GM12878 (cell line): ENCODE data around the gene R3HDM2. TPM values are rescaled to one million over a fixed set of nuclear protein-coding genes. Genes with fewer than 3 reads are reported as not detected.

Experiments
- ATAC-seq: fragments of 200-7000 bp; cut with Tn5 transposase; 3 replicates; pipeline ENCODE4 v1.9.1; 2020; ENCODE audit warnings: mild to moderate bottlenecking, moderate library complexity
- BruUV-seq: library from RNA; stranded (reverse); fragments of 400-500 nt; replicated peaks from 2 replicates; lab custom pipeline; 2021; lab: Mats Ljungman, UMichigan
- CTCF ChIA-PET: fragments of 300-600 bp; sonication (Branson Sonifier 250); formaldehyde crosslinking; extraction: SDS; loops from one replicate; lab custom pipeline; 2021; ENCODE audit warnings: inconsistent platforms; lab: Yijun Ruan, JAX
- POLR2A ChIA-PET: fragments of 350-600 bp; formaldehyde crosslinking; extraction: SDS; loops from one replicate; lab custom pipeline; 2021; ENCODE audit warnings: inconsistent platforms; lab: Charles Lee
- RAD21 ChIA-PET: fragments of 300-600 bp; sonication (Branson Sonifier 250); formaldehyde crosslinking; loops from one replicate; lab custom pipeline; 2023; ENCODE audit warnings: antibody characterized with exemption; ENCODE audit not compliant: unreplicated experiment; lab: Charles Lee
- SMC1A ChIA-PET: fragments of 300-600 bp; sonication (Branson Sonifier 250); formaldehyde crosslinking; loops from one replicate; lab custom pipeline; 2023; ENCODE audit not compliant: unreplicated experiment, uncharacterized antibody; lab: Charles Lee
- DNase-seq: peaks from one replicate; pipeline ENCODE4 v3.0.0-alpha.2; 2011; ENCODE audit warnings: low read depth, low spot score
- FAIRE-seq: peaks from 3 replicates; lab custom pipeline; 2011; peaks lifted over from hg19 to GRCh38; lab: Jason Lieb, UNC
- H2AFZ ChIP-seq: 2 replicates; pipeline ENCODE4 v1.6.0; 2011; ENCODE audit warnings: low read depth, low read length, control low read depth; ENCODE audit not compliant: control insufficient read depth
- H3K27ac ChIP-seq: 2 replicates; pipeline ENCODE4 v1.5.1; 2011; ENCODE audit warnings: control low read depth; ENCODE audit not compliant: control insufficient read depth, insufficient read depth
- H3K27me3 ChIP-seq, 2 experiments: replicated peaks in 1 of 2; 2 replicates each; pipeline versions ENCODE4 v1.6.0 to v1.6.1; 2011; ENCODE audit warnings: low read length in 1 of 2; ENCODE audit not compliant: control insufficient read depth in 2 of 2, insufficient read depth in 2 of 2
- H3K36me3 ChIP-seq, 2 experiments: 2 replicates each; pipeline ENCODE4 v1.5.1; 2011; ENCODE audit warnings: low read length in 1 of 2; ENCODE audit not compliant: control insufficient read depth in 2 of 2, insufficient read depth in 2 of 2
- H3K4me1 ChIP-seq: 2 replicates; pipeline ENCODE4 v1.6.1; 2011; ENCODE audit warnings: mild to moderate bottlenecking, low read length, moderate library complexity, mixed read lengths; ENCODE audit not compliant: control insufficient read depth, insufficient read depth
- H3K4me2 ChIP-seq: 2 replicates; pipeline ENCODE4 v1.6.0; 2011; ENCODE audit warnings: control low read depth; ENCODE audit not compliant: control insufficient read depth, insufficient read depth
- H3K4me3 ChIP-seq: fragments of 200-600 bp; sonication (generic); 2 replicates; pipeline ENCODE4 v1.5.1; 2016
- H3K79me2 ChIP-seq: 2 replicates; pipeline ENCODE4 v1.6.0; 2011; ENCODE audit warnings: low read length; ENCODE audit not compliant: control insufficient read depth, insufficient read depth
- H3K9ac ChIP-seq: 2 replicates; pipeline ENCODE4 v1.8.0; 2011; ENCODE audit warnings: low read length, control low read depth, mixed read lengths; ENCODE audit not compliant: control insufficient read depth, insufficient read depth
- H3K9me3 ChIP-seq: replicated peaks from 3 replicates; pipeline ENCODE4 v1.5.1; 2011; ENCODE audit warnings: mild to moderate bottlenecking, low read length; ENCODE audit not compliant: control insufficient read depth, insufficient read depth
- H4K20me1 ChIP-seq: 2 replicates; pipeline ENCODE4 v1.6.0; 2011; ENCODE audit not compliant: control insufficient read depth, insufficient read depth
- CBX3 ChIP-seq: fragments of 200-600 bp; sonication (generic); IDR thresholded peaks from 2 replicates; pipeline ENCODE4 v1.6.1; 2016; ENCODE audit warnings: low read depth, borderline replicate concordance
- CHD4 ChIP-seq: fragments of 200-600 bp; sonication (generic); IDR thresholded peaks from 2 replicates; pipeline ENCODE4 v1.6.1; 2016; ENCODE audit warnings: mild to moderate bottlenecking
- CTCF ChIP-seq, 3 experiments: IDR thresholded peaks in 2 of 3; conservative IDR thresholded peaks in 1 of 3; 2 replicates each; pipeline ENCODE4 v1.5.1; 2011; ENCODE audit warnings: low read depth in 3 of 3, low read length in 3 of 3, mild to moderate bottlenecking in 3 of 3, control low read depth in 2 of 3, moderate library complexity in 2 of 3, inconsistent platforms in 1 of 3, mixed read lengths in 1 of 3; ENCODE audit not compliant: control insufficient read depth in 2 of 3, insufficient read depth in 1 of 3; ENCODE audit errors: extremely low read depth in 1 of 3
- HCFC1 ChIP-seq: fragments of 150-350 bp; IDR thresholded peaks from 2 replicates; pipeline ENCODE4 v1.6.1; 2014; ENCODE audit warnings: low read length
- HDAC2 ChIP-seq: fragments of 200-600 bp; sonication (generic); IDR thresholded peaks from 2 replicates; pipeline ENCODE4 v1.6.1; 2017
- JUND ChIP-seq: IDR thresholded peaks from 2 replicates; pipeline ENCODE4 v1.6.1; 2012; ENCODE audit warnings: low read depth, mild to moderate bottlenecking, low read length, improper control_type of control experiment, moderate library complexity
- LARP7 ChIP-seq: fragments of 450-650 bp; IDR thresholded peaks from 2 replicates; pipeline ENCODE4 v1.6.1; 2017; ENCODE audit warnings: mild to moderate bottlenecking
- MXI1 ChIP-seq: fragments of 150-350 bp; IDR thresholded peaks from 2 replicates; pipeline ENCODE4 v1.6.1; 2011; ENCODE audit warnings: low read depth, mild to moderate bottlenecking, inconsistent platforms, low read length, improper control_type of control experiment
- NKRF ChIP-seq: fragments of 450-650 bp; conservative IDR thresholded peaks from 2 replicates; pipeline ENCODE4 v1.6.1; 2017; ENCODE audit warnings: mild to moderate bottlenecking, moderate library complexity
- PAX5 ChIP-seq: IDR thresholded peaks from 2 replicates; pipeline ENCODE4 v1.6.1; 2011; ENCODE audit warnings: low read depth, low read length, borderline replicate concordance
- PKNOX1 ChIP-seq: fragments of 450-650 bp; IDR thresholded peaks from 2 replicates; pipeline ENCODE4 v1.6.1; 2016; ENCODE audit warnings: mild to moderate bottlenecking
- RBBP5 ChIP-seq: fragments of 200-600 bp; sonication (generic); conservative IDR thresholded peaks from 2 replicates; pipeline ENCODE4 v1.6.1; 2016
- SREBF2 ChIP-seq: IDR thresholded peaks from 2 replicates; pipeline ENCODE4 v1.6.1; 2012; ENCODE audit warnings: mild to moderate bottlenecking, low read length
- ZNF24 ChIP-seq: fragments of 450-650 bp; IDR thresholded peaks from 2 replicates; pipeline ENCODE4 v1.6.1; 2017; ENCODE audit warnings: antibody characterized with exemption, mild to moderate bottlenecking
- ZNF592 ChIP-seq: fragments of 450-650 bp; IDR thresholded peaks from 2 replicates; pipeline ENCODE4 v1.6.1; 2017; ENCODE audit warnings: mild to moderate bottlenecking, moderate library complexity
- WGBS: methylation state at CpG from one replicate; pipeline ENCODE4 v1.1.6; 2016; ENCODE audit warnings: low lambda C conversion rate; ENCODE audit not compliant: insufficient replicate concordance, insufficient coverage; ENCODE audit errors: missing lambda C conversion rate; 5-methylcytosine and 5-hydroxymethylcytosine counted together
- in situ Hi-C: fragments of 300-500 bp; cut with MboI; formaldehyde crosslinking; loops from 9 replicates; pipeline ENCODE4 v1.14.3; 2018; ENCODE audit warnings: mixed read lengths
- intact Hi-C: fragments of 100-400 bp; cut with micrococcal nuclease; formaldehyde crosslinking; loops from one replicate; pipeline ENCODE4 v1.14.2; 2022; ENCODE audit not compliant: unreplicated experiment
- polyA plus RNA-seq, 11 experiments: library from polyadenylated mRNA; depleted of rRNA in 4 of 11; unstranded in 6 of 11; stranded (reverse) in 5 of 11; fragments of >200 nt; fragmentation: Nextera tagmentation in 4 of 11; fragmentation: Illumina TruSeq in 1 of 11; extraction: Ambion mirVana in 4 of 11; extraction: Trizol in 1 of 11; gene quantifications; 1 replicate in 1 of 11; 2 replicates in 10 of 11; pipeline versions ENCODE4 v1.2.1 to v1.2.3, GENCODE V29; 2011 to 2016; ENCODE audit warnings: inconsistent platforms in 2 of 11, missing spikeins in 2 of 11, low read depth in 1 of 11
- total RNA-seq, 4 experiments: library from RNA; depleted of rRNA in 3 of 4; stranded (reverse); fragments of >200 nt in 3 of 4; fragmentation: Illumina TruSeq in 1 of 4; extraction: Trizol in 1 of 4; gene quantifications; 2 replicates each; pipeline versions ENCODE4 v1.2.1 to v1.2.3, GENCODE V29; 2013 to 2021

The R3HDM2 gene
- total and polyA plus RNA-seq, 10 of the 15 experiments (the other 5 are each of a cell fraction or from before 2014, with no cell fraction given), result 4.6 to 26.1 (median 11.2) TPM

DNA sequence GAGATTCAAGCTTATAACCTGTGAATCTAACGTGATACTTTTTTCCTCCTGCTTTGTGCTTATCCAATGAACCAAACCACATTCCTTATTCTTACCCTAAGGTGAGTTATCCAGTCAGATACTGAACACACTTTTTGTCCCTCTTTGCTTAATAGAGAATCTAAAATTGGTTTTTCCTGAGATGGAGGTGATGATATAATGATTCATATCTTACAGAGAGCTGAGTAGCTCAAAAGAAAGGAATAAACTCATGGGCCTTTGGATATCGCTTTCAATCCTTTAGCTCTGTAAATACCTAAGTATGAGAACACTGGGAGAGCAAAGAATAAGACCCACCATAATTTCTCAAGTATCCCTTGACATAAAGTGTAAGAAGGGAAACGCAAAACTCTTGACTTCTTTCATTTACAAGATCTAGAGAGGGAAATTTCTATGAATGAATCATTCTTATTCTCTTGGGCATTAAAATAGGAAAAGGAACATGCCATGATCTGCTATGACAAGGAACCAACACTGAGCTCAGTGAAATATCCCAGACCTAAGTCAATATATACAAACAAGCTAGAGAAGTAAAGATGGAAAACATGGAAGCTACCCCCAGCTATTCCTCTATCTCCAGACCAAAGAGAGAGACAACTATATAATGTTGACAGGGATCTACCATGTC, 98.1 kb downstream of the R3HDM2 start:
- ChIA-PET RAD21 (interaction anchor here (0.6 to 1.3 kb wide), 4 partner anchors 25 to 573 kb away, joined by 3 to 5 read pairs (median 4); partner anchors contain the start of gene INHBE), POLR2A (interaction anchor here (1.0 to 1.2 kb wide), 3 partner anchors 9 to 32 kb away, joined by 4 to 6 read pairs (median 4); no protein-coding TSS in a partner anchor)
- TF ChIP-seq MXI1 (no peak), CHD4 (no peak), HCFC1 (no peak), CTCF (IDR thresholded peaks at IDR 0.05 in 2 of 3, conservative IDR thresholded peaks at IDR 0.05 in 1 of 3; ENCODE audit: control insufficient read depth in 2 of 3, extremely low read depth in 1 of 3, insufficient read depth in 1 of 3, low read depth in 3 of 3, low read length in 3 of 3) (no peak), CBX3 (no peak), JUND (no peak), PKNOX1 (no peak), HDAC2 (no peak), LARP7 (no peak), ZNF592 (no peak), SREBF2 (no peak), ZNF24 (no peak), RBBP5 (no peak), PAX5 (no peak), NKRF (no peak)

More for the DNA sequence above, 98.1 kb downstream of the R3HDM2 start:
- Histone ChIP-seq H3K27me3 (no peaks in the 10 kb centered on the region), H3K9ac (no peak overlapping the region), H3K4me2 (no peak overlapping the region), H2AFZ (no peak overlapping the region), H3K9me3 (no peaks in the 10 kb centered on the region; the same call in 2 of the 3 replicates), H3K79me2 (no peaks in the 10 kb centered on the region), H4K20me1 (no peaks in the 10 kb centered on the region), H3K4me1 (no peaks in the 10 kb centered on the region), H3K27ac (no peak overlapping the region), H3K4me3 (no peak overlapping the region), H3K36me3 (no peaks in the 10 kb centered on the region; a peak in 1 of 4 replicates)
- FAIRE-seq (no peak), ATAC-seq (no peak), DNase-seq (no peak)
- in situ Hi-C loops, result no loop called here
- BruUV-seq, result no TSS peak
- ChIA-PET SMC1A (interaction anchor here (0.6 to 2.3 kb wide), 5 partner anchors 9 to 126 kb away, joined by 3 to 12 read pairs (median 3); no protein-coding TSS in a partner anchor), CTCF (interaction anchor here (0.7 to 2.0 kb wide), 9 partner anchors 8 to 119 kb away, joined by 3 to 10 read pairs (median 4); no protein-coding TSS in a partner anchor)
- 84% methylated on average over 3 of the region's 3 CpGs for WGBS
- intact Hi-C loops, result no loop called here
